GM18909 (cell line): ENCODE data around the gene SLC35A2.
"Not testable (repeated sequence)": the region's sequence is repeated elsewhere in the genome, so short reads cannot be mapped to it uniquely, and the experiment has no call there.

Experiments
- ATAC-seq: cut with Tn5 transposase; IDR thresholded peaks from one replicate; pipeline ENCODE4 v1.9.1; 2021; ENCODE audit warnings: mild to moderate bottlenecking; ENCODE audit not compliant: unreplicated experiment, poor library complexity

SLC35A2 gene

DNA sequence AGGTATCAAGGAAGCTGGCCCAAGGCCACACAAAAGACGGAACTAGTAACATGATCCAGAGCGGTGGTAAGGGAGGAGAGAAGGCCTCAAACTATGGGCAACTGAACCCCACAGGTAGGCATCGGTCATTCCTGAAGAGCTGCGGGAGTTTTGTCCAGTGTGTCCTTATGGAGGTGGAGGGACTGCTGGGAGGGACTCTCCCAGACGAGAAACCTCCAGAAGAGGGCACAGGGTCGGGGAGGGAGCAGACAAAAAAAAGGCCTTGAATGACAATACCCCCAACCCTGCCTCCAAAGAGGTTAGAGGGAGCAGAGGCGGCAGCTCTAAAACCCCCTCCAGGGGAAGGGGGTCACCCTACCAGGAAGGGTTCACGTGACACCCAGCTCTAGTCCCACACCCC lies 7.3 kb downstream of the SLC35A2 start:
- ATAC-seq, result no peak

GRCh38 chrX:48903290-48903689 lies 8.2 kb downstream of the SLC35A2 start:
- ATAC-seq, result no peak

- no peak for ATAC-seq
These were observed 8.7 kb downstream of the SLC35A2 start for GRCh38 chrX:48902776-48903175.

DNA sequence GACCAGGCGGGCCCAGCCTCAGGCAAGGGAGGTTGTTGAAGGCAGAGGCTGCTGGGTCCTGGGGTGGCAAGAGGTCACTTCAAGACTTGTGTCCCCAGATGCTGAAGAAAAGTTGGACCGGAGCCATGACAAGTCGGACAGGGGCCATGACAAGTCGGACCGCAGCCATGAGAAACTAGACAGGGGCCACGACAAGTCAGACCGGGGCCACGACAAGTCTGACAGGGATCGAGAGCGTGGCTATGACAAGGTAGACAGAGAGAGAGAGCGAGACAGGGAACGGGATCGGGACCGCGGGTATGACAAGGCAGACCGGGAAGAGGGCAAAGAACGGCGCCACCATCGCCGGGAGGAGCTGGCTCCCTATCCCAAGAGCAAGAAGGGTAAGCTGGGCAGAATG lies 9.3 kb downstream of the SLC35A2 start:
- no peak for ATAC-seq

DNA sequence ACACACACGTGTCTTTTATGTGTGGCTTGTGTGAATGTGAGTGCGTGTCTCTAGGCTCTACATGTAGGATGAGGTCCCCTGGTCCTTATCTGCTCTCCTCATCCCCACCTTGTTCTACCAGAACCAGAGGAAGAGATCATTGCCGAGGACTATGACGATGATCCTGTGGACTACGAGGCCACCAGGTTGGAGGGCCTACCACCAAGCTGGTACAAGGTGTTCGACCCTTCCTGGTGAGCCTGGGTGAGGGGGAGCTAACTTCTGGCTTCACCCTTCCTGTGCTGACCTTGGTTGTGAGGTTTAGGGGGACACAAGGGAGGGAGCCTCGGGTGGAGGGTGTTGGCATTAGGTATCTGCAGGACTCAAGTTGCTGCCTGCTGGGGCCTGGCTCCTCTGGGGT lies 10.4 kb downstream of the SLC35A2 start:
- ATAC-seq, result no peak

DNA sequence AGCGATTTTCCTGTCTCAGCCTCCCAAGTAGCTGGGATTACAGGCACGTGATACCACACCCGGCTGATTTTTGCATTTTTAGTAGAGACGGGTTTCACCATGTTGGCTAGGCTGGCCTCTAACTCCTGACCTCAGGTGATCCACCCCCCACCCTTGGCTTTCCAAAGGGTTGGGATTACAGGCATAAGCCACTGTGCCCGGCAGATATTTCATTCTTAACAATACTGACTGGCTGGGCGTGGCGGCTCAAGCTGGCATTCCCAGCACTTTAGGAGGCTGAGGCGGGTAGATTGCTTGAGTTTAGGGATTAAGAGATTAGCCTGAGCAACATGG lies 12.4 kb downstream of the SLC35A2 start:
- no peak for ATAC-seq

DNA sequence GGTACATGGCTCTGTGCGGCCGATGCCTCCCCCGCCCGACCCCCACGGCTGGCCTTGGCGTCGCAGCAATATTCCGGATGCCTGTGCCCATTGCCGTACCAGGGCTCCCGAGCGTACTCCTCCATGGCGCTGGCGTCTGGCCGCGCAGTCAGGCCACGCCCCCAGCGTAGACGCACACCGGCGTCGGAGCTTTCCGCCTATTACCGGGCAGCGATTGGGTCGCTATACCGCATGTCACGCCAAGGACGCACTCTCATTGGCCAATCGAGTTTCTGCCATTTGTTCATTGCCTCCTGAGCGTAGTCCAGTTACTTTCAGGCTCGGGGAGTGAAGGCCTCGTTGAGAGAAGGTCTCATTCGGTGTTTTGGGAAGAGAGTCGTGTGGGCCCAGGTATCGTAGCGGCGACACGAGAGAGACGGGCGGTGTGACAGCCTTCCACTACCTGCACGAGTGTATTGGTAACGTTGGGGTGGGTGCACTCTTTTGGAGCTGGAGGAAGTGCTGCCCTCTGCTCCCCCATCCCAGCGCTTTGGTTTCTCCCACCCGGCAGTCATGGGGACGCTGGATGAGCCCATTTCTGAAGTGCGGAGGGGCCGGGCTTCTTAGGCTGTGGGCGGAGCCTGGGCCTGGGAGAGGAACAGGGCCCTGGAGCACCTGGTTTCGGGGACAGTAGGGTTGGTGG lies 13.7 kb downstream of the SLC35A2 start, which contains the start of the genes PQBP1 and TIMM17B:
TSS of gene PQBP1 (plus strand) at position 306 of the 682 bp plus-strand sequence. CDS start 580 bp downstream, outside the sequence.
TSS of gene TIMM17B (minus strand) at position 144 of the 682 bp plus-strand sequence. CDS start at position 125, 19 bp downstream.
- ATAC-seq, result peak; percentile 84

DNA sequence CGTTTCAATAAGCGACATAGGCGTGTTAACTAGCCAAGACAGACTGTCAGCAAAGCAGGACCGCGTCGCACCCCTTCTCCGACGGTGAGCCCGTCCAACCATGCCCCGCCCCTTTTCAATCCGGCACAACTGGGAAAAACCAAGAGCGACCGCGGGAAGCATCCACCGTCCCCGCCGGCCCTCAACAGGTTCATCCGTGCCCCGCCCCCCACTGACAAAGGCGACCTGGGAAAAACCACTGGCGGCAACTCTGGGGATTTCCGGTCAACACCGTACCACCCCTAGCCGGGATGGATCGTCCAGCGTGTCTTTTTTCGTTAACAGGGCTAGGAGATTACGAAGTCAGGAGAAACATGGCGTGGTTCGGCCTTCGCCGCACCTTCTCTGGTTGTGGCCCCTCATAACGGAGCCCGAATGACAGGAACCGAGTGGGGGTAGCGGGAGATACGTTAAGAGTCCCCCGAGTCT lies 14.3 kb downstream of the SLC35A2 start:
- peak; percentile 10 for ATAC-seq

GRCh38 chrX:48896611-48897011 lies 14.8 kb downstream of the SLC35A2 start:
- no peak for ATAC-seq

DNA sequence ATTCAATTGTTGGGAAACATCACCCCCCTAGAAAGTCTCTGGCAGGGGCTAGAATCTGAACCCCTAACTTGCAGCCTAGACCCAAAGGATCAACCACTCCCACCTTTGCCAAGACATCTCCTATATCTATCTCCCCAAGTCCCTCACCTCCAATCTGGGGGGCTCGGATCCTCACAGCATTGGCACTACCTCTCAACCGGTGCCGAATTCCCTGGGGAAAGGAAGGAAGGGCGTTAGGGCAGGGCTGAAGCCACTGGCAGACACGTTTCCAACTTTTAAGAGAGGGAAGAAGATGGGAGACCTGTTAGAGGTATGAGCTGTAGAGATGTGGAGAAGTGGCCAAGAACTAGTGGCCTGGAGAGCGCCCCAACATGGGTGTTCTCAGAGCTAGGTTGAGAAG lies 16.6 kb downstream of the SLC35A2 start:
- no peak for ATAC-seq

GRCh38 chrX:48893556-48894348 lies 17.7 kb downstream of the SLC35A2 start:
- ATAC-seq, result no peak

GRCh38 chrX:48892896-48893295 lies 18.6 kb downstream of the SLC35A2 start:
- no peak for ATAC-seq

DNA sequence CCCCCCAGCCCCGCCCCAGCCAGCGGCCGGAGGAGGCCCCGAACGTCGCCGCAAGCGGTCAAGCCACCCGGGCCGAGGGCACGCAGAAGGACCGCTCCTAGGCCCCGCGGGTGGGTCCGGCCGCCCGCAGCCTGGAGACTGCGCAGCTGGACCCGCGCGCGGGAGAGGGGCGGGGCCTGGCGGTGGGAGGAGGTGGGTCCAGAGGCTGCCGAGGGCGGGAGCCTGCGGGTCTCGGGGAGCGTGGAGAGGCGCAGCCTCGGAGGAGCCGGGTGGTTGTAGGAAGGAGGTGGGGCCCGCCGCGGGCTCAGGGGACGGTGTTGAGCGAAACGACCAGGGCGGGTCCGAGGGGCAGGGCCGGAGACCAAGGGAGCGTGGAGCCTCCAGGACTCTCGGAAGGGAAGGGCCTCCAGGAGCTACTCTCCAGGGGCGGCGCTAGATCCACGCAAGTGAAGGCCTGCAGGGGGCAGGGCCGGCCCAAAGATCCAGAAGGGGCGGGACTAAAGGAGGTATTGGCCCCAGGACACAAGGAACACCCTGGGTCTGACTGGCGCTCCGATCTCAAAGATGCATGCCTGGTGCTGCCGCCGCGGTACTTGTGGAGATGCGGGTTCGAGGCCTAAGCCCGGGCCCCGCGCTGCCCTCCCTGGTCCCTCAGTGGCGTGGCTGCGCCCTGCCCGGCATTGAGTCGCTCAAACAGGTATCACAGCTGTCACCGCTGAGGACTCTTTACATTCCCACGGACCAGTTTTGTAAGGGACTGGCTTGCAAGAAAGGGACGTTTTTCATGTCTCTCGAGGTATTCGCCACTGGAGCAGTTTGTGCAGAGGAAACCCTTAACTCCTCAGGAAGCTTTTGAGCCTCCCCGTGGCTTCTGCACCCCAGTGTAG lies 19.8 kb downstream of the SLC35A2 start:
- ATAC-seq, result peak; percentile 77

DNA sequence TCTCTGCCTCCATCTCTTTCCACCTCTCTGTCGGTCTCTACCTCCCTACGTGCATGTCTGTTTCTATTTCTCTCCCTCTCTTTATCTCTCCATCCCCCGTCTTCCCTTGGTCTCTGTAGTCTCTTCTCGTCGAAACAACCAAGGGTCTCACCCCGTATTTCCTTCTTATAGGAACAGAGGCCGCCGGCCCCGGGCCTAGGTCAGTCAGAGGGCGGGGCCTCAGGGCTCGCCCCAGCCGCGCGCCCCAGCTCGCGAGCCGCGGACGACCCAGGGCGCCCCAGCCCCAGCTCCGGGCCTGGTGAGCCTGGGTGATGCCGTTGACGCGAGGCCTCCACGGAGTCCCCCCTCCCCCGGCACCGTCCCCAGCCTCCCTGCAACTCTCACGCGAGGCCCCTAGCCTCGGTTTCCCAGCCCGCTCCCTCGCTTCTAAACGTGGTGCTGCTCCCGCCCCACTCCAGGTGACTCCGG lies 20.5 kb downstream of the SLC35A2 start:
- peak; percentile 47 for ATAC-seq

GRCh38 chrX:48890296-48890925 lies 21.0 kb downstream of the SLC35A2 start:
- ATAC-seq, result no peak

DNA sequence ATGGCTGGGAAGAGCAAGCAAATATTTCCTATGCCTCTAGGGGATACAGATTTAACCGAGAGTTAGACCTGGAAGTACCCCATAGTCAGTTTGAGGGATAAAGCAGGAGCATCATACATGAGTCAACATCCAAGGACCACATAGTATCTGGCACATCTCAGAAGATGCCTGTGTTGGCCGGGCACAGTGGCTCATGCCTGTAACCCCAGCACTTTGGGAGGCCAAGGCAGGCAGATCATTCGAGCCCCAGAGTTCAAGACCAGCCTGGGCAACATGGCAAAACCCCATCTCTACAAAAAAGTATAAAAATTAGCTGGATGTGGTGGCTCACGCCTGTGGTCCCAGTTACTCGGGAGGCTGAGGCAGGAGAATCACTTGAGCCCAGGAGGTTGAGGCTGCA lies 24.9 kb downstream of the SLC35A2 start:
- ATAC-seq, result not testable (repeated sequence)

- ATAC-seq, result no peak
These were observed 27.7 kb downstream of the SLC35A2 start for GRCh38 chrX:48883729-48884128.

- not testable (repeated sequence) for ATAC-seq
These were observed 34.5 kb downstream of the SLC35A2 start for GRCh38 chrX:48876944-48877343.

DNA sequence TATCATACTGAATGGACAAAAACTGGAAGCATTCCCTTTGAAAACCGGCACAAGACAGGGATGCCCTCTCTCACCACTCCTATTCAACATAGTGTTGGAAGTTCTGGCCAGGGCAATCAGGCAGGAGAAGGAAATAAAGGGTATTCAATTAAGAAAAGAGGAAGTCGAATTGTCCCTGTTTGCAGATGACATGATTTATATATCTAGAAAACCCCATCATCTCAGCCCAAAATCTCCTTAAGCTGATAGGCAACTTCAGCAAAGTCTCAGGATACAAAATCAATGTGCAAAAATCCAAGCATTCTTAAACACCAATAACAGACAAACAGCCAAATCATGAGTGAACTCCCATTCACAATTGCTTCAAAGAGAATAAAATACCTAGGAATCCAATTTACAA lies 39.4 kb downstream of the SLC35A2 start:
- not testable (repeated sequence) for ATAC-seq

DNA sequence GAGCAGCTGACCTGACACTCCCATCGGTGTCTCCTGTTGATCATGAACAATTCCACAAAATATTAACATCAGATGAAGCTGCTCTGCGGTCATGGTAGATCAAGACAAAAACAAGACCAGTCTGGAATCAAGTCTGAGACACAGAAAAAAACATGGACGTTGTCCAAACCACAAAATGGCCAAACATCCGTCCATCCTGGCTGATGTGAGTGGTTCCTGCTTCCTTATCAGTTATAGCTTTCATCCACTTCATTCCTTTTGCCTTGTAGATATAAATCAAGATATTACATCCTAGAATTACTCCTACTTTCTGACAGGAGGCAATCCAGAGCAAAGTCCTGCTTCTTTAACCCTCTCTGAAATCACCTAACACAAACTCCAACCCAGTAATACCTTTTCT lies 47.2 kb downstream of the SLC35A2 start:
- no peak for ATAC-seq
